Kidney tubule cell (primary cell): Measurements from ENCODE around the gene ABHD1.

Experiments used
- DNase-seq: peaks from one replicate; pipeline ENCODE4 v3.0.0-alpha.2; 2018; ENCODE audit warnings: low spot score

Gene ABHD1

GRCh38 chr2:27086724-27087593 is 36.7 kb upstream of the ABHD1 start, which contains the start of gene KHK:
Gene KHK, plus strand, starts transcription at chr2:27086772. Its CDS starts 488 bp downstream, at chr2:27087260.
- DNase-seq: peak; percentile 64

- no peak for DNase-seq
Measured at GRCh38 chr2:27087823-27088410, 35.7 kb upstream of the ABHD1 start.

GRCh38 chr2:27088634-27089033 is 35.0 kb upstream of the ABHD1 start:
- DNase-seq: no peak

- no peak for DNase-seq
Measured at GRCh38 chr2:27089111-27089954, 34.3 kb upstream of the ABHD1 start.

- DNase-seq: no peak
Measured at GRCh38 chr2:27091746-27092695, 31.6 kb upstream of the ABHD1 start.

GRCh38 chr2:27092696-27093429 is 30.8 kb upstream of the ABHD1 start:
- DNase-seq: peak; percentile 53

GRCh38 chr2:27093430-27094352 is 29.9 kb upstream of the ABHD1 start:
- peak; percentile 23 for DNase-seq

GRCh38 chr2:27094353-27094984 is 29.1 kb upstream of the ABHD1 start:
- no peak for DNase-seq

GRCh38 chr2:27095427-27095744 is 28.2 kb upstream of the ABHD1 start:
- DNase-seq: no peak

- peak; percentile 36 for DNase-seq
Measured at GRCh38 chr2:27095745-27096651, 27.6 kb upstream of the ABHD1 start.

- DNase-seq: no peak
Measured at GRCh38 chr2:27096748-27097297, 26.8 kb upstream of the ABHD1 start.

GRCh38 chr2:27097341-27097740 is 26.3 kb upstream of the ABHD1 start:
- DNase-seq: no peak

- no peak for DNase-seq
Measured at GRCh38 chr2:27099334-27099955, 24.2 kb upstream of the ABHD1 start.

- DNase-seq: no peak
Measured at GRCh38 chr2:27100036-27100435, 23.6 kb upstream of the ABHD1 start.

- DNase-seq: no peak
Measured at GRCh38 chr2:27102329-27102728, 21.3 kb upstream of the ABHD1 start.

GRCh38 chr2:27105981-27106380 is 17.6 kb upstream of the ABHD1 start:
- no peak for DNase-seq

- DNase-seq: no peak
Measured at GRCh38 chr2:27108221-27108620, 15.4 kb upstream of the ABHD1 start.
